ENCODE results near the gene TLNRD1. TPM values are rescaled to one million over a fixed set of nuclear protein-coding genes. Genes with fewer than 3 reads are reported as not detected.
A peak's percentile ranks its signal among the peaks of the same experiment; 100 is the strongest.

Gene TLNRD1
- total and polyA plus RNA-seq, 4 donors: 10.8 to 36.5 (median 20.7) TPM

DNA sequence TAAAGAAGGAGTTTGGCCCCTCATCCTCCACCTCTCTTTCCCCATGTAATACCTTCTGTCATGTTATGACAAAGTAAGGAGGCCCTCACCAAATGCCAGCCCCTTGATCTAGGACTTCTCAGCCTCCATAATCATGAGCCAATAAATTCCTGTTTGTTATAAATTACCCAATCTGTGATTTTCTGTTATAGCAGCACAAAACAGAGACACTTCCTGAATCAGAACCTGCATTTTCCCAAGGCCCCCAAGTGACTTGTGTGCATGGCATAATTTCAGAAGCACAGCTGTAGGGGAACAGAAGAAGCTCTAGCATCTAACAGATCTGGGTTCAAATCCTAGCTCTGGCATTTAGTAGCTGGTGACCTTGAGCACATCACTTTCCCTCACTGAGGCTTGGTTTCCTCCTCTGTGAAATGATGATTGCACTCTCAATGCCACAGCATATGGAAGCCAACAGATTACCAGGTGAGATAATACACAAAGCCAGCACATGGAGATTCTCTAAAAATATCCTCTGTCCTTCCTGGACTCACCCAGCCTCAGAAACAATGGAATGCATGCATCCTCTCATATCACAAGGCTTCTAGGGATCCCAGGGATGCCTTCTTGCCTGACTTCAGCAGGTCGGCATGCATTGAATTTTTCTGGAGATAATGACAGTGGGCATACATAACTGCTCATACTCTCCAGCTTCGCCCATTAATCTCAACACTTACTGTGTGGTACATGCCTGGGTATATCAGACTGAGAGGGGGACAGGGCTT, 26.3 kb downstream of the TLNRD1 start:
- ATAC-seq (ENCODE audit: insufficient read depth, low FRiP score) (no peak), DNase-seq (no peak)
- Histone ChIP-seq H3K4me3 (no peak overlapping the region), H3K9me3 (ENCODE audit: control insufficient read depth in 4 of 4, insufficient read depth in 3 of 4, low read length in 3 of 4) (peaks cover 0 to 4% (median 0%) of the 10 kb centered on the region in 4 donors), H3K27me3 (ENCODE audit: control insufficient read depth in 3 of 3, insufficient read depth in 3 of 3, low read length in 2 of 3) (no peaks in the 10 kb centered on the region), H3K36me3 (ENCODE audit: control insufficient read depth in 4 of 4, insufficient read depth in 4 of 4, low read length in 4 of 4) (no peaks in the 10 kb centered on the region), H3K27ac (ENCODE audit: low read depth in 1 of 2, low read length in 1 of 2) (no peak overlapping the region), H3K4me1 (ENCODE audit: control insufficient read depth in 5 of 5, insufficient read depth in 5 of 5, low read length in 5 of 5) (peaks cover 0 to 10% (median 7%) of the 10 kb centered on the region in 5 donors), H3K9ac (ENCODE audit: insufficient read depth in 1 of 2, low read length in 2 of 2) (no peak overlapping the region)
- TF ChIP-seq, protein P1, sequence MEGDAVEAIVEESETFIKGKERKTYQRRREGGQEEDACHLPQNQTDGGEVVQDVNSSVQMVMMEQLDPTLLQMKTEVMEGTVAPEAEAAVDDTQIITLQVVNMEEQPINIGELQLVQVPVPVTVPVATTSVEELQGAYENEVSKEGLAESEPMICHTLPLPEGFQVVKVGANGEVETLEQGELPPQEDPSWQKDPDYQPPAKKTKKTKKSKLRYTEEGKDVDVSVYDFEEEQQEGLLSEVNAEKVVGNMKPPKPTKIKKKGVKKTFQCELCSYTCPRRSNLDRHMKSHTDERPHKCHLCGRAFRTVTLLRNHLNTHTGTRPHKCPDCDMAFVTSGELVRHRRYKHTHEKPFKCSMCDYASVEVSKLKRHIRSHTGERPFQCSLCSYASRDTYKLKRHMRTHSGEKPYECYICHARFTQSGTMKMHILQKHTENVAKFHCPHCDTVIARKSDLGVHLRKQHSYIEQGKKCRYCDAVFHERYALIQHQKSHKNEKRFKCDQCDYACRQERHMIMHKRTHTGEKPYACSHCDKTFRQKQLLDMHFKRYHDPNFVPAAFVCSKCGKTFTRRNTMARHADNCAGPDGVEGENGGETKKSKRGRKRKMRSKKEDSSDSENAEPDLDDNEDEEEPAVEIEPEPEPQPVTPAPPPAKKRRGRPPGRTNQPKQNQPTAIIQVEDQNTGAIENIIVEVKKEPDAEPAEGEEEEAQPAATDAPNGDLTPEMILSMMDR (IDR thresholded peaks at IDR 0.05; ENCODE audit: control extremely low read depth, extremely low read depth): no peak
- WGBS, 2 donors: 87 to 95% methylated on average over 2 of the region's 2 CpGs

DNA sequence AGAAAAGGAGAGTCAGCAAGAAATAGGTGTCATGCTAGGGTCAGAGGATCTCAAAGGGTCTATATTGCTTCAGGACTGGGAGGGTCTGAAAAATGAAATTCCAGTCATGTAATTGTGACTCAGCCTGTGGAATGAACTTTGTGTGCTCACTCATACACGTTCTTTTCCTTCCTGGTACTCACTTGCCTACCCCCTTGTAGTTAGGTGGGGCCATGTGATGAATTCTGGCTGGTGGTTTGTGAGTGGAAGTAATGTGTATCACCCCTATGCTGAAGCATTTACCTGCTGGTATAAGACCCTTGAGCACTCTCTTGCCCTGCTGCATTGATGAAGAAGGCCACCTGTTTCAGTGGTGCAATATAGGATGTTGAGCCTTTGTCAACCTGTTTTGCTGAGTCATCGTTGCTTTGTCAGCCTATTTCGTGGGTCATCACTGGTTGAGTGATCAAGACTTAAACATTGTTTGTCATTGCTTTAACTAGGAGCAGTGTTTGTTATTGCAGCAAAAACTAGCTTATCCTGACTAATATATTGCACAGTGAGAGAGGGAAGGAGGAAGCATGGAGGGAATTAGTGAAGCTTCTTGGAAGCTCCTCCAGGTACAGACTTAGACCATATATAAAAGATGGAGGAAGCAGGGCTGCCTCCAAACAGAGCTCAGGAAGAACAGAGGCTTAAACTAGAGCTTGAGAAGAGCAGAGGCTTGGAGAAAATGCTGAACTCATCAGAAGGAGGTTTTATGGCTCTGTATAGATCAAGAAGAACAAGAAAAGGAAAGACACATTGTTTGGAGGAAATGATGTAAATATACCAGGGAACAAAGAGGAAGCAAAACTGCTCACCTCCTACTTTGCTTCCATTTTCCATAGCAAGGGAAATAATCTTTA, 28.9 kb downstream of the TLNRD1 start:
- Histone ChIP-seq H3K27me3 (ENCODE audit: control insufficient read depth in 3 of 3, insufficient read depth in 3 of 3, low read length in 2 of 3) (no peaks in the 10 kb centered on the region), H3K36me3 (ENCODE audit: control insufficient read depth in 4 of 4, insufficient read depth in 4 of 4, low read length in 4 of 4) (no peaks in the 10 kb centered on the region), H3K4me3 (no peak overlapping the region), H3K4me1 (ENCODE audit: control insufficient read depth in 5 of 5, insufficient read depth in 5 of 5, low read length in 5 of 5) (peaks cover 0 to 9% (median 5%) of the 10 kb centered on the region in 5 donors), H3K9ac (ENCODE audit: insufficient read depth in 1 of 2, low read length in 2 of 2) (no peak overlapping the region), H3K9me3 (ENCODE audit: control insufficient read depth in 4 of 4, insufficient read depth in 3 of 4, low read length in 3 of 4) (peaks cover 0 to 4% (median 0%) of the 10 kb centered on the region in 4 donors), H3K27ac (ENCODE audit: low read depth in 1 of 2, low read length in 1 of 2) (peak overlapping the region in 1 of 2 donors; percentile 36)
- WGBS, 2 donors: 60 to 62% methylated on average over 3 of the region's 3 CpGs
- no peak for DNase-seq
- TF ChIP-seq, protein P1 (IDR thresholded peaks at IDR 0.05; ENCODE audit: control extremely low read depth, extremely low read depth): no peak
- ATAC-seq (ENCODE audit: insufficient read depth, low FRiP score): peak; percentile 47

DNA sequence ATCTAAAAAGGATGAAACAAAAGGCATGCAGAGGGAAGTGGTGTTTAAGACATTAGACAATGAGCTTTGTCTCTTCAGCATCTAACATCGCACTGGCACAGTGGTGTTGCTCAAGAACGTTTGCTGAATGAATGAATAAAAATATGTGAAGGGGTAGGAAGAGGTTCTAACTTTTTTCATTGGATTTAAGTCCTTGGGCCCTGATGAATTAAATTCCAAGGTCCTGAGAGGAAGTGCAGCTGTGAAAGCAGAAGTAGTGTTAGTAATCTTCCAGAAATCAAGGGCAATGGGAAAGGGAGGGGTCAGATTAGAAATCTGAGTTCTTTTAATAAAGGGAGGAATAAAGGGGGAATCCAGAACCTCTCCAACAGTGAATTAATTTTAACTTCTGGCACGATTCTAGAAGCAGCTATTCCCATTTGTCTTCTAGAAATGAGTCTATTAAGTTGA, 29.6 kb downstream of the TLNRD1 start:
- Histone ChIP-seq H3K9ac (ENCODE audit: insufficient read depth in 1 of 2, low read length in 2 of 2) (no peak overlapping the region), H3K4me1 (ENCODE audit: control insufficient read depth in 5 of 5, insufficient read depth in 5 of 5, low read length in 5 of 5) (peaks cover 0 to 9% (median 5%) of the 10 kb centered on the region in 5 donors), H3K27ac (ENCODE audit: low read depth in 1 of 2, low read length in 1 of 2) (peak overlapping the region in 1 of 2 donors; percentile 36), H3K9me3 (ENCODE audit: control insufficient read depth in 4 of 4, insufficient read depth in 3 of 4, low read length in 3 of 4) (peaks cover 0 to 4% (median 0%) of the 10 kb centered on the region in 4 donors), H3K36me3 (ENCODE audit: control insufficient read depth in 4 of 4, insufficient read depth in 4 of 4, low read length in 4 of 4) (no peaks in the 10 kb centered on the region), H3K4me3 (no peak overlapping the region), H3K27me3 (ENCODE audit: control insufficient read depth in 3 of 3, insufficient read depth in 3 of 3, low read length in 2 of 3) (no peaks in the 10 kb centered on the region)
- 49 to 51% methylated on average over 3 of the region's 3 CpGs for WGBS, 2 donors
- ATAC-seq (ENCODE audit: insufficient read depth, low FRiP score) (no peak), DNase-seq (no peak)
- TF ChIP-seq, protein P1 (IDR thresholded peaks at IDR 0.05; ENCODE audit: control extremely low read depth, extremely low read depth): no peak
